Adipose tissue (tissue), 3 donors: ENCODE results near the gene ACP4. TPM values are rescaled to one million over a fixed set of nuclear protein-coding genes. Genes with fewer than 3 reads are reported as not detected.

Source experiments
- H3K27ac ChIP-seq: one replicate; pipeline ENCODE4 v1.5.1; 2013; ENCODE audit warnings: low read depth, low read length
- WGBS, 3 donors: extraction: QIAGEN DNeasy Blood & Tissue Kit; methylation state at CpG; one replicate each; pipeline ENCODE4 v1.1.7; 2013; 5-methylcytosine and 5-hydroxymethylcytosine counted together
- polyA plus RNA-seq, 3 donors: library from polyadenylated mRNA; stranded (reverse); fragments of 200-250 nt; gene quantifications; one replicate each; pipeline ENCODE4 v1.2.3, GENCODE V29; 2013
- donor health status: healthy with polysubstance abuse.
- donor health status: Bipolar disorder and iron deficiency.
- donor health status: healthy.

The ACP4 gene
- polyA plus RNA-seq, 3 donors: not detected

DNA sequence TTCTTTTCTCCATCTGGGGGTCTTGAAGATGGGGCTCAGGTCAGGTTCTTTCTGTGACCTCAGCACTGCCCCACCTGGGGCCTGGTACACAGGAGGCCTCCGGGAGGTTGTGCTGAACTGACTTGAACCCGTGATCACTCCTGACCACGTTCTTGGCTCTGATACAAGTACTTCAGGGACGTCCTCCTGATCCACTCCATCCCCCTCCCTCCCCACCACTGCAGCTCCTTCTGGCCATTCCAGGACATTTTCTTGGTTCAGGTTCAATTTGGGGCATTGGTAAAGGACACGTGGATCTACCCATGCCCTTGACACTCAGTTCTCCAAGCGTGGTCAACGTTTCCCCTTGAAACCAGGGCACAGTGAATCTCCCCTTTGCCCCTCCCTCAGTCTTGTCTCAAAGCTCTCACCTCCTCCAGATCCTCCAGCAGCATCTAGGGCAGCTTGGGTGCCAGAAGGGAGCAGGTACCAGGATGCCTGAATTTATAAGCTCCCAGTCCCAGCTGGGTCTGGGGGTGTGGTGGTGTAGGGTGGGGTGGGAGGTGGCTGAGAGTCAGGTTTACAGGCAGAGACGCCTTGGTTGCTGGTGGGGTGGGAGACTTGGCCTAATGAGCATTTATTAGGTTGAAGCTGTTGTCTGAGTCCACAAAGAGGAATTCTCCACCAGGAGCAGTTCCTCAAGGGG lies 43.0 kb downstream of the ACP4 start, which contains the start of gene KLK15:
KLK15 (minus strand) TSS at position 458 of the 685 bp plus-strand sequence. CDS start 2,082 bp downstream, outside the sequence.
- no peak within 1 kb of the TSS for H3K27ac ChIP-seq
- 56 to 72% (median 60%) methylated on average over 8 of the region's 8 CpGs for WGBS, 3 donors

DNA sequence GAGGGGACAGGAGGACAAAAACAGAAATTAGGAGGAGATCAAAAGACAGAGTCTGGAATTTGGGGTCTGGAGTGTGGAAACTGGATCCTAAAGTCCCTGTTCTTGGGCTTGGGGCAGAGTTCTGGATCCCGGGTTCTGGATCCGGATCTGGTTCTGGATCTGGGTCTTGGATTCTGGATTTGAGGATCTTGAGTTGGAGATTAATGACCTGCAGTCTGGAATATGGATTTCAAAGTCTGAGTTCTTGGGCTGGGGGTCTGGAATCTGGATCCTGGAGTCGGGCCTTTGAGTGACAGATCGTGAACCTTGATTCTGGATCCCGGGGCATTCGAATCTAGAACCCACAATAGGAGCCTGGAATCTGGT lies 43.6 kb downstream of the ACP4 start:
- H3K27ac ChIP-seq: no peak overlapping the region
- 92 to 96% (median 94%) methylated on average over 6 of the region's 6 CpGs for WGBS, 3 donors

DNA sequence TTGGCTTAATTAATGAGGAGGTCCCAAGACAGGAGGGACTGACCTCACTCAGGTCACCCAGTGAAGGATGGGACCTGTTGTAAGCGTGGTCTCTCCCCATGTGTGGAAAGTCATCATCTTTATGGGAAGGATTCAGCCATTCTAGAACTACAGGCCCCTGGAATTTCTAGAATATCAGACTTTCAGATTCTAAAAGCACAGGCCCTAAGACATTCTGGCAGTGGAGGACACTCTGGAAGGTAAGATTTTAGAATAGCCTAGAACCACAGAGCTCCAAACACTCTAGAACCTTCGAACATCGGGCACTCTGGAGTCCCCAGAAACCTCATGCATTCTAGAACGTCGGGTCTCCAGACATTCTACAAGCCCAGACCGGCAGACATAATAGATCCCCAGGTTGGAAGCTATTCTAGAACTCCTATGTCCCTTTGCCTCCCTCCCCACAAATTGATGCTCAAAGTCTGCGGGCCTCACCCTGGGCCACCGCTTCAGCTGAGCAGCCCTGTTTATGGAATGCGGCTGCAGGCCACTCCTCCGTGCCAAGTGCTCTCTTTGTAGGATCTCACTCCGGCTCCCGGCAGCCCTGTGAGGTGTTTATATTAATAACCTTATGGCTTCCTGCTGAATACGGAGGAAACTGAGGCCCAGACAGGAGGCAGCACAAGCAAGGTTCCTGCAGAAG lies 45.0 kb downstream of the ACP4 start:
- H3K27ac ChIP-seq: no peak overlapping the region
- 24 to 34% (median 34%) methylated on average over 13 of the region's 13 CpGs for WGBS, 3 donors

DNA sequence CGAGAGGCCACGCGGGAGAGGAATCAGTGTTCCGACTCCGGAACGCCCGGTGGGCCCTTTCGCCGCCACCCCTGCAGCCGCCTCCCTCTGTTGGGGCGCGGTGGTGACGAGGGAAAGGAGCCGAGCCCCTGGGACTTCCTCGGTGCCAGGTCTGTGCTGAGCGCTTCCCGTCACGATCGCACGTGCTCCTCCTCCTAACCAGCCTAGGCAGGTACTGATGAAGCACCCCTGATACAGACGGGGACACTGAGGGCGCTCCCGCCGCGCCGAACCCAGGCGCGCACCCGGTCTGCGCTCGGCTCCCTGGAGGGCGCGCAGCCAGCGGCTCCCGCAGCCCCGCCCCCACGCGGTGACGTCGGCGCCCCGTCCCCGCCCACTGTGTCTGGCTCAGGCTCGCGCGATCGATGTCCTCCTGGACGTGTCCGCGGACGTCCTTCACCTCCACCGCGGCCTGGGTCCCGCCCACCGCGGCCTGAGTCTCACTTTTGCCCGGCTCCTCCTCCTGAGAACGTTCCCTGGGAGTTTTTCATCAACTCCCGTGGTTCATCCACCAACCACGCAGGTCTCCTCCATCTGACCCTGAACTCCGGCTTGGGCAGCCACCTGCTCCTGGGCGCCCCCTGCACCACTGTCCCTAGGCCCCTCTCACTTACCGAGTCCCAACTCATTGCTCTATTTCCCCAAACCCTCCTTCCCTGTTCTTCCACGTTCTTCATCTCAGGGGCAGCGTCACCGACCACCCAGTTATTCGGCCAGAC lies 45.7 kb downstream of the ACP4 start:
- 2 to 4% (median 3%) methylated on average over 59 to 67 of the region's 67 CpGs for WGBS, 3 donors
- H3K27ac ChIP-seq: no peak overlapping the region

DNA sequence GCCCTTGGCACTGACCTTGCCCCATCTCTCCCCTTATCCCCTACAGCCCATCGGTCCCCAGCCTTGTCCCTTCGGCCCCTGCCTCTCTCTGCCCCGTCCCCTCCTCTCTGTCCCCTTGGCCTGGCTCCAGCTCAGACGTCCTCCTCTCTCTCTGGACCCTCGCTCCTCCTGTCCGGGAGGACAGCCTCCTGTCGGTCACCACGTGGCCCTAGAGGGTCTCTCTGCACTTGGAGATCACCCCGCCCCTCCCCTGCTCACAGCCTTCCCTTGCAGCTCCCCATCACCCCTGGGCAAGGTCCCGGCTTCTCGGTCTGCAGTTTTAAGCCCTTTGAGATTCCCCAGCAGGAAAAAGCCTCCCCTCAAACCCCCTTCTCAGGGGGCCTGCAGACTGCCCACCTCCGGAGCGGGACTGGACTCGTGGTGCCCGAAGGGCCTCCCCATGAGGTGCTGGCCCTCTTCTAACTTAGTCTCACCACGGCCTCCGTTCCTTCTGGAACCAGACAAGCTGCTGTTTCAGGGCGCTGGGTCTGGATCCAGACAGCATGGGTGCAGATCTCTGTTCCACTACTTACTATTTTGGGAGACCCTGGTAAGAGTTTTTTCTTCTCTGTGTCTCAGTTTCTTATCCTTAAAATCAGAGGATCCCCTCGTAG lies 46.5 kb downstream of the ACP4 start:
- WGBS, 3 donors: 38 to 61% (median 45%) methylated on average over 18 to 19 of the region's 19 CpGs
- H3K27ac ChIP-seq: no peak overlapping the region

DNA sequence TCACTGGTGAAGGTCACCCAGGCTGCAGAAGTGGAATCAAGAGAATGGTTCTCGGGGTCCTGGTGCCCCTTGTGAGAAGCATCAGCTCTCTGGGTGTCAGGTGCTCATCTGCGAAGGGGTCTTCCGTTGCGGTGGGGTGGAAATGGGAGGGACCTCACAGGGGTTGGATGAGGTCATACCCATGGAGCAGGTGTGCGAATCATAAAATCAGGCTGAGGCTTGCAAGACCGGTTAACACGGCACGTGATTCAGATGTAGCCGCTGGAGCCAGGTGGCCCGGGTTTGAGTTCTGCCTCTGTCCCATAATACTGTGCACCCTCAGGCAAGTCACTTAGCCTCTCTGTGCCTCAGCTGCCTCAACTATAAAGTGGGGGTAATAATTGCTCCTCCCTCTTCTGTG lies 47.1 kb downstream of the ACP4 start:
- WGBS, 3 donors: 53 to 82% (median 76%) methylated on average over 10 of the region's 10 CpGs
- H3K27ac ChIP-seq: no peak overlapping the region

DNA sequence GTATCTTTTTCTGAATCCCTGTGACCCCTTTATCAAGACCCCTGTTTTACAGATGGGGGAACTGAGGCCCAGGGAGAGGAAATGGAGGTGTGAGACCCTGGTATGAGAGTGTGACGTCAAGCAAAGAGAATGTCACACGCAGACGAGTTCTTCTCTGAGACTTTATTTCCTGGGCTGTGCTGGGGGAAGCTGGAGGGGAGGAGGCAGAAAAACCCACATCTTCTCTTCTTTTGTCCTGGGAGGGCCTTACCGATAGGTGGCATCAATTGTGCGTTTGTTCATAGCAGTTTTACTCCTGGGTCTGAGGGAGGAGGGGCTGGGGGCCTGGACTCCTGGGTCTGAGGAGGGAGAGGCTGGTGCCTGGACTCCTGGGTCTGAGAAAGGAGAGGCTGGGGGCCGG lies 48.0 kb downstream of the ACP4 start:
- 17 to 36% (median 17%) methylated on average over 6 of the region's 6 CpGs for WGBS, 3 donors

DNA sequence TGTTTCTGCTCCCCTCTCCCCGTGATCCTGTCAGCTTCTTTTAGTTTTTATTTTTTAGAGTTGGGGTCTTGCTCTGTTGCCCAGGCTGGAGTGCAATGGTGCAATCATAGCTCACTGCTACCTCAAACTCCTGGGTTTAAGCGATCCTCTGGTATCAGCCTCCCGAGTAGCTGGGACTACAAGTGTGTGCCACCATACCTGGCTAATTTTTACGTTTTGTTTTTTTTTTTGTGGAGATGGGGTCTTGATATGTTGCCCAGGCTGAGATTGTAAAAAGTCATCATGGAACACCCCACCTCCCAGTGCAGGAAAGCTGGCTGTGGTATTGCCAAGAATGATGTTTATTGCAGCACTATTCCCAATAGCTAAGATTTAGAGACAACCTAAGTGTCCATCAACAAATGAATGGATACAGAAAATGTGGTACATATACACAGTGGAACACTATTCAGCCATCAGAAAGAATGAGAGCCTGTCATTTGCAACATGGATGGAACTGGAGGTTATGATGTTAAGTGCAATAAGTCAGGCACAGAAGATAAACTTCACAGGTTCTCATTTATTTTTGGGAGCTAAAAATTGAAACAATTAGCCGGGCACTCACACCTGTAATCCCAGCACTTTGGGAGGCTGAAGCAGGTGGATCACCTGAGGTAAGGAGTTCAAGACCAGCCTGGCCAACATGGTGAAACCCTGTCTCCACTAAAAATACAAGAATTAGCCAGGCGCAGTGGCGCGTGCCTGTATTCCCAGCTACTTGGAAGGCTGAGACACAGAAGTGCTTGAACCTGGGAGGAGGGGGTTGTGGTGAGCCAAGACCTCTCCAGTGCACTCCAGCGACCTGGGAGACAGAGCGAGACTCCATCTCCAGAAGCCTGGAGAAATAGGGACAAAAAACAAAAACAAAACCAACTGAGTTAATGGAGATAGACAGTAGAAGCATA lies 49.8 kb downstream of the ACP4 start:
- H3K27ac ChIP-seq: no peak overlapping the region
- 73 to 80% (median 76%) methylated on average over 10 of the region's 10 CpGs for WGBS, 3 donors

More for the DNA sequence above, 48.0 kb downstream of the ACP4 start:
- H3K27ac ChIP-seq: no peak overlapping the region

DNA sequence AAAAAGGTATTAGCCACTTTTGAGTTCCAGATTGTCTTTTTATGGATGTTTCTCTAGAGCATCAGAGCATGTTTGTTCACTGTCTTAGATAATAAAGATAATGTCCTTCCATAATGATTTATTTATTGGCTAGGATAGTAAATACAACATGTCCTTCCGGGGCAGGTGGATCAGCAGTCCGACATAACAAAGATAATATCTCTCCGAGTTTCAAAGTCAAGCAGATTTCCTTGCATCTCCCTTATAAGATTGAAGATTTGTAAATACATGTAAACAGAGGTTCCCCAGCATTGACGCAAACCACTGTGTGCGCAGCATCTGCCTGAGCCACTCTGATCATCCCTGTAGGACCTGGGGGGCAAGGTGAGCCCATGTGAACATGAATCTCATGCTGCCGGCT lies 51.9 kb downstream of the ACP4 start:
- H3K27ac ChIP-seq: no peak overlapping the region
- 67 to 86% (median 80%) methylated on average over 6 of the region's 6 CpGs for WGBS, 3 donors

DNA sequence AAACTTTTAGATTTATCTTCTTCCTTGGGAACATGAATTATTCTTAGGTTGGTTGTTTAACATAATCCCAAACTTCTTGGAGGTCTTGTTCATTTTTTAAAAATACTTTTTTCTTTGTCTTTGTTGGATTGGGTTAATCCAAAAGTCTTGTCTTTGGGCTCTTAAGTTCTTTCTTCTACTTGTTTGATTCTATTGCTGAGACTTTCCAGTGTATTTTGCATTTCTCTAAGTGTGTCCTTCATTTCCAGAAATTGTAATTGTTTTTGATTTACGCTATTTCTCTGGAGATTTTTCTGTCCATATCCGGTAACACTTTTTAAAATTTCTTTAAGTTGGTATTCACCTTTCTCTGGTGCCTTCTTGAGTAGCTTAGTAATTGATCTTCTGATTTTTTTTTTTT lies 53.0 kb downstream of the ACP4 start:
- H3K27ac ChIP-seq: no peak overlapping the region

DNA sequence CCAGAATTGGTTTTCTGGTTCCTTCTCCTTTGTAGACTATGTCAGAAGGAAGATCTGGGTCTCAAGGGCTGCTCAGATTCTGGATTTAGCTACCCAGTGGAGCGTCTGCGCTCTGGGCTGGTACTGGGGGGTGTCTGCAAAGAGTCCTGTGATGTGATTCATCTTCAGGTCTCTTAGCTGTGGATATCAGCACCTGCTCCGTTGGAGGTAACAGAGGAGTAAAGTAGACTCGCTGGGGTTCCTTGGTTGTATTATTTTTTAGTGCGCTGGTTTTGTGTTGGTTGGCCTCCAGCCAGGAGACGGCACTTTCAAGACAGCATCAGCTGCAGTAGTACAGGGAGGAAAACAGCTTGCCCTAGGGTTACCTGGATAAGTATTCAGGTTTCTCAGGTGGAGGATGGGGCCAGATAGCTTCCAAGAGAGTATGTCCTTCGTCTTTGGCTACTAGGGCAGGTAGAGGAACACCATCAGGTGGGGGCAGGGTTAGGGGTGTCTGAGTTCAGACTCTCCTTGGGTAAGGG lies 53.5 kb downstream of the ACP4 start:
- no peak overlapping the region for H3K27ac ChIP-seq
- WGBS, 3 donors: 69 to 80% (median 74%) methylated on average over 7 of the region's 7 CpGs

More for the DNA sequence above, 53.0 kb downstream of the ACP4 start:
- 96 to 97% (median 96%) methylated on average over 2 of the region's 2 CpGs for WGBS, 3 donors

DNA sequence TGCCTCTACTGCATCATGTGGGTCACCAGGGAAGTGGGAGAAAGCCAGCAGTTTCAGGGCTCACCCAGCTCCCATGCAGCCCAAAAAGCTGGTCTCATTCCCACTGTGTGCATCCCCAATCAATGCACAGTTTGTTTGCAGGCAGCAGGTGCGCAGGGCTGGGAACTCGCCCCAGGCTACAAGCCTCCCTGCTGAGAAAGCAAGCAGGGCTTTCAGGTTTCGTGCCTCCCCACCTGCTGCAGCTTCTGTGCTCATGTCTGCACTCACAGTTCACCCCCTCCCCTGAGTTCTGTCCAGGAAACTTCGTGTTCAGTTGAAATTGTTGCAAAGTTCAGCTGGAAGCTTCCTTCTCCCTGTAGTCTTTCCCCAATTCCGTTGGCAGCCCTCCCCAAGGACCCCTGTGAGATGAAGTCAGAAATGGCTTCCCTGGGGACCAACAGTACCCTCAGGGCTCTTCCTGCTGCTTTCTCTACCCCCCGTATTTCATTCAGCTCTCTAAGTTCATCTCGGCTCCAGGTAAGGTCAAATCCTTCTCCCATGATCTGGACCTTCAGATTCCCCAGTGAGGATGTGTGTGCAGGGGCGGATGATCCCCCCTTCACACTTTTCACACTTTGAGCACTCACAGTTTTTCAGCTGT lies 54.2 kb downstream of the ACP4 start:
- no peak overlapping the region for H3K27ac ChIP-seq
- WGBS, 3 donors: 58 to 64% (median 61%) methylated on average over 8 of the region's 8 CpGs

Other genes with a start within 250 kb of the ACP4 start
- gene LRRC4B, start 222.0 kb upstream of the ACP4 start, polyA plus RNA-seq: 1 to 10 TPM in 2 of 3 donors, under 1 TPM in 1; 0.52 to 3.0 (median 1.6) TPM
- under 1 TPM; 0.07 to 0.24 (median 0.11) TPM for gene SYT3, start 150.5 kb upstream of the ACP4 start, polyA plus RNA-seq
- 1 to 10 TPM in 1 of 3 donors, not detected in 2; 1.5 TPM for gene C19orf81, start 141.0 kb upstream of the ACP4 start, polyA plus RNA-seq
- 1 to 10 TPM in 1 of 3 donors, under 1 TPM in 2; 0.02 to 1.1 (median 0.33) TPM for gene SHANK1, start 70.6 kb upstream of the ACP4 start, polyA plus RNA-seq
- gene CLEC11A, start 67.1 kb upstream of the ACP4 start, polyA plus RNA-seq: 10 to 100 TPM in 1 of 3 donors, 1 to 10 TPM in 2; 4.8 to 11.4 (median 5.3) TPM
- not detected for gene GPR32, start 20.0 kb upstream of the ACP4 start, polyA plus RNA-seq
- 1,000 to 10,000 TPM in 1 of 3 donors, under 1 TPM in 1, not detected in 1; 0.92 to 1,524 TPM for gene KLK1, start 33.4 kb downstream of the ACP4 start, polyA plus RNA-seq
- gene KLK15, start 43.2 kb downstream of the ACP4 start, polyA plus RNA-seq: under 1 TPM in 1 of 3 donors, not detected in 2; 0.10 TPM
- under 1 TPM in 1 of 3 donors, not detected in 2; 0.05 TPM for gene KLK3, start 64.5 kb downstream of the ACP4 start, polyA plus RNA-seq
- under 1 TPM in 1 of 3 donors, not detected in 2; 0.03 TPM for gene KLK2, start 83.0 kb downstream of the ACP4 start, polyA plus RNA-seq
- gene KLK4, start 121.0 kb downstream of the ACP4 start, polyA plus RNA-seq: not detected
- gene KLK5, start 162.6 kb downstream of the ACP4 start, polyA plus RNA-seq: 1 to 10 TPM in 1 of 3 donors, under 1 TPM in 1, not detected in 1; 0.28 to 1.3 TPM
- under 1 TPM in 2 of 3 donors, not detected in 1; 0.03 to 0.18 TPM for gene KLK6, start 179.2 kb downstream of the ACP4 start, polyA plus RNA-seq
- gene KLK7, start 193.5 kb downstream of the ACP4 start, polyA plus RNA-seq: 1 to 10 TPM in 1 of 3 donors, under 1 TPM in 2; 0.03 to 1.3 (median 0.86) TPM
- 1 to 10 TPM in 2 of 3 donors, under 1 TPM in 1; 0.97 to 6.6 (median 1.3) TPM for gene KLK8, start 211.2 kb downstream of the ACP4 start, polyA plus RNA-seq
- gene KLK10, start 229.3 kb downstream of the ACP4 start, polyA plus RNA-seq: 1 to 10 TPM in 1 of 3 donors, under 1 TPM in 2; 0.15 to 1.3 (median 0.90) TPM
- 10 to 100 TPM in 1 of 3 donors, 1 to 10 TPM in 2; 4.3 to 12.1 (median 9.5) TPM for gene KLK11, start 236.2 kb downstream of the ACP4 start, polyA plus RNA-seq
- under 1 TPM in 1 of 3 donors, not detected in 2; 0.55 TPM for gene KLK12, start 244.6 kb downstream of the ACP4 start, polyA plus RNA-seq